Activated CD4-positive, alpha-beta T cell treated with anti-CD3 and anti-CD28 coated beads for 24 hours (primary cell): ENCODE data around the gene GFAP.

Source experiments
- DNase-seq, 2 donors: peaks; one replicate each; pipeline ENCODE4 v3.0.0-alpha.2; 2020; ENCODE audit warnings: low read depth in 2 of 2

GFAP gene

GRCh38 chr17:44862278-44862914, 52.9 kb downstream of the GFAP start:
- DNase-seq, result no peak

- no peak for DNase-seq
Observed at GRCh38 chr17:44859701-44860100, 55.6 kb downstream of the GFAP start.

- DNase-seq, result no peak
Observed at GRCh38 chr17:44854192-44854591, 61.1 kb downstream of the GFAP start.
